Measurements from ENCODE around the gene LRMDA. TPM values are rescaled to one million over a fixed set of nuclear protein-coding genes. Genes with fewer than 3 reads are reported as not detected.

The LRMDA gene
- total and polyA plus RNA-seq, 2 of the 8 experiments (the other 6 are each of a cell fraction or from before 2014, with no cell fraction given): 0.86 to 2.8 TPM

GRCh38 chr10:75552171-75552570, 120.7 kb downstream of the LRMDA start:
- no peak overlapping the region for H4K8ac ChIP-seq (ENCODE audit: extremely low read depth, insufficient read depth, low read length)
- no peak overlapping the region for H2BK120ac ChIP-seq (replicated peaks; ENCODE audit: low read depth, low read length)
- no peak overlapping the region for H3K23ac ChIP-seq (ENCODE audit: insufficient read length)
- H3K23me2 ChIP-seq (ENCODE audit: low read depth, low read length): no peaks in the 10 kb centered on the region
- CTCF ChIA-PET (ENCODE audit: partially characterized antibody): interaction anchor here (0.6 to 1.5 kb wide), 2 partner anchors 11 to 13 kb away, joined by 3 to 4 read pairs; no protein-coding TSS in a partner anchor
- no peaks in the 10 kb centered on the region for H3K36me3 ChIP-seq (ENCODE audit: control insufficient read depth in 2 of 4, insufficient read depth in 4 of 4, low read length in 3 of 4)
- H3K14ac ChIP-seq (ENCODE audit: insufficient read length): no peak overlapping the region
- no peaks in the 10 kb centered on the region for H4K20me1 ChIP-seq (replicated peaks in 1 of 2; ENCODE audit: control insufficient read depth in 1 of 2, insufficient read depth in 2 of 2, low read length in 2 of 2)
- no peak overlapping the region for H2BK12ac ChIP-seq (ENCODE audit: low read depth, low read length)
- no peaks in the 10 kb centered on the region for H3K79me1 ChIP-seq (ENCODE audit: low read depth, low read length)
- WGBS, 2 experiments (ENCODE audit: extremely low coverage in 1 of 2, insufficient coverage in 1 of 2, insufficient read length in 1 of 2, insufficient replicate concordance in 2 of 2, low coverage in 1 of 2, low lambda C conversion rate in 2 of 2, missing lambda C conversion rate in 1 of 2): 100% methylated on average over 1 of the region's 1 CpG; no CpG with 5 or more reads in 1 of the 2 experiments
- H3K56ac ChIP-seq (replicated peaks; ENCODE audit: insufficient read length, low read depth, low read length): no peak overlapping the region
- no peak overlapping the region for H3K4me3 ChIP-seq (ENCODE audit: extremely low read depth in 1 of 4, insufficient read depth in 2 of 4, low read depth in 3 of 4, low read length in 4 of 4)
- no peak overlapping the region for H2AK5ac ChIP-seq (ENCODE audit: low read depth, low read length)
- H3K4me2 ChIP-seq (ENCODE audit: insufficient read depth in 1 of 2, low read depth in 2 of 2, low read length in 2 of 2): no peak overlapping the region
- no peak for DNase-seq (ENCODE audit: low read depth in 1 of 2, low spot score in 2 of 2)
- H2BK15ac ChIP-seq (ENCODE audit: low read length): no peak overlapping the region
- no peak overlapping the region for H2AFZ ChIP-seq (ENCODE audit: low read length)
- no peak overlapping the region for H2BK5ac ChIP-seq (ENCODE audit: low read depth, low read length)
- H3K4me1 ChIP-seq (replicated peaks in 1 of 4; ENCODE audit: control insufficient read depth in 3 of 4, insufficient read depth in 4 of 4, low read length in 3 of 4): no peaks in the 10 kb centered on the region
- H3K4ac ChIP-seq (replicated peaks; ENCODE audit: insufficient read length, low read depth, low read length): no peak overlapping the region
- POLR2A ChIA-PET (ENCODE audit: partially characterized antibody): no interaction called here
- no peak overlapping the region for H2BK20ac ChIP-seq (ENCODE audit: low read length)
- no peak overlapping the region for H4K91ac ChIP-seq (replicated peaks; ENCODE audit: insufficient read length, low read length)
- no peak overlapping the region for H3K9ac ChIP-seq (replicated peaks in 1 of 4; ENCODE audit: extremely low read depth in 1 of 4, low read depth in 3 of 4, low read length in 3 of 4)
- H3K18ac ChIP-seq (ENCODE audit: extremely low read depth, low read length): no peak overlapping the region
- no peak for FAIRE-seq
- H3K79me2 ChIP-seq (ENCODE audit: control insufficient read depth in 1 of 2, insufficient read depth in 2 of 2, low read length in 2 of 2): no peaks in the 10 kb centered on the region
- no peaks in the 10 kb centered on the region for H3K27me3 ChIP-seq (replicated peaks in 1 of 4; ENCODE audit: control insufficient read depth in 3 of 4, extremely low read depth in 1 of 4, insufficient read depth in 3 of 4, low read length in 3 of 4)
- no peaks in the 10 kb centered on the region; a peak in 1 of 4 replicates for H3K9me3 ChIP-seq (ENCODE audit: insufficient read depth in 2 of 2, low read depth in 1 of 2, low read length in 1 of 2)
- H3K27ac ChIP-seq (ENCODE audit: low read depth, low read length): no peak overlapping the region
- no peak overlapping the region for H4K5ac ChIP-seq (ENCODE audit: insufficient read length, low read depth, low read length)
- TF ChIP-seq ATF3 (IDR thresholded peaks at IDR 0.05; ENCODE audit: insufficient read depth, low read depth, low read length) (no peak), POLR2AphosphoS5 (IDR thresholded peaks at IDR 0.05; ENCODE audit: low read depth, low read length) (no peak), KDM4A (IDR thresholded peaks at IDR 0.05; ENCODE audit: low read depth, low read length, severe bottlenecking) (no peak), E2F6 (IDR thresholded peaks at IDR 0.05) (no peak), FOSL1 (IDR thresholded peaks at IDR 0.05; ENCODE audit: insufficient read depth, low read depth, low read length) (no peak)
